Measurements from ENCODE around the gene UBE2E2.

UBE2E2 gene

GRCh38 chr3:23292432-23292831 is 89.3 kb downstream of the UBE2E2 start:
- ATAC-seq: no peak
- no peak for TF ChIP-seq BACH2 (CRISPR knock-in tag; IDR thresholded peaks at IDR 0.05; ENCODE audit: borderline replicate concordance)
- no peak for TF ChIP-seq SNAI2 (CRISPR knock-in tag; IDR thresholded peaks at IDR 0.05)
- no peak for TF ChIP-seq PATZ1 (CRISPR knock-in tag; IDR thresholded peaks at IDR 0.05; ENCODE audit: borderline replicate concordance)
- TF ChIP-seq ZNF8 (CRISPR knock-in tag; IDR thresholded peaks at IDR 0.05): no peak
- no peak for TF ChIP-seq TSHZ2 (CRISPR knock-in tag; IDR thresholded peaks at IDR 0.05)
- TF ChIP-seq ZFP30 (CRISPR knock-in tag; IDR thresholded peaks at IDR 0.05): no peak
- no peak for TF ChIP-seq ZNF565 (CRISPR knock-in tag; conservative IDR thresholded peaks at IDR 0.05; ENCODE audit: low read depth)
- no peak for TF ChIP-seq ESRRG (CRISPR knock-in tag; IDR thresholded peaks at IDR 0.05)
- TF ChIP-seq CSRNP3 (CRISPR knock-in tag; IDR thresholded peaks at IDR 0.05): no peak
- no peak for TF ChIP-seq TOX (CRISPR knock-in tag; IDR thresholded peaks at IDR 0.05; ENCODE audit: borderline replicate concordance)
- TF ChIP-seq ZNF70 (CRISPR knock-in tag; IDR thresholded peaks at IDR 0.05): no peak
- TF ChIP-seq CSDC2 (CRISPR knock-in tag; IDR thresholded peaks at IDR 0.05): no peak
- no peak for TF ChIP-seq RARB (CRISPR knock-in tag; IDR thresholded peaks at IDR 0.05)
- TF ChIP-seq POU6F1 (CRISPR knock-in tag; IDR thresholded peaks at IDR 0.05; ENCODE audit: borderline replicate concordance, low read depth): no peak
- TF ChIP-seq ZC3H10 (CRISPR knock-in tag; IDR thresholded peaks at IDR 0.05): no peak
- no peak for TF ChIP-seq ARNTL (CRISPR knock-in tag; IDR thresholded peaks at IDR 0.05; ENCODE audit: borderline replicate concordance, low read depth)
- no peak for TF ChIP-seq GLIS3 (CRISPR knock-in tag; IDR thresholded peaks at IDR 0.05)

GRCh38 chr3:23294770-23295387 is 91.8 kb downstream of the UBE2E2 start:
- TF ChIP-seq PATZ1 (CRISPR knock-in tag; IDR thresholded peaks at IDR 0.05; ENCODE audit: borderline replicate concordance) (no peak), ZNF70 (CRISPR knock-in tag; IDR thresholded peaks at IDR 0.05) (no peak), RARB (CRISPR knock-in tag; IDR thresholded peaks at IDR 0.05) (no peak), TCF4 (CRISPR knock-in tag; IDR thresholded peaks at IDR 0.05; ENCODE audit: borderline replicate concordance) (no peak), CSRNP3 (CRISPR knock-in tag; IDR thresholded peaks at IDR 0.05) (no peak), CSDC2 (CRISPR knock-in tag; IDR thresholded peaks at IDR 0.05) (no peak), ARNTL (CRISPR knock-in tag; IDR thresholded peaks at IDR 0.05; ENCODE audit: borderline replicate concordance, low read depth) (no peak), TSHZ2 (CRISPR knock-in tag; IDR thresholded peaks at IDR 0.05) (no peak), BACH2 (CRISPR knock-in tag; IDR thresholded peaks at IDR 0.05; ENCODE audit: borderline replicate concordance) (no peak), PPARA (CRISPR knock-in tag; IDR thresholded peaks at IDR 0.05; ENCODE audit: borderline replicate concordance) (no peak), TOX (CRISPR knock-in tag; IDR thresholded peaks at IDR 0.05; ENCODE audit: borderline replicate concordance) (no peak), POU6F1 (CRISPR knock-in tag; IDR thresholded peaks at IDR 0.05; ENCODE audit: borderline replicate concordance, low read depth) (no peak), ZC3H10 (CRISPR knock-in tag; IDR thresholded peaks at IDR 0.05) (no peak), ESRRG (CRISPR knock-in tag; IDR thresholded peaks at IDR 0.05) (no peak), ZFP30 (CRISPR knock-in tag; IDR thresholded peaks at IDR 0.05) (no peak), ZNF8 (CRISPR knock-in tag; IDR thresholded peaks at IDR 0.05) (no peak), ISL1 (CRISPR knock-in tag; IDR thresholded peaks at IDR 0.05) (no peak), SNAI2 (CRISPR knock-in tag; IDR thresholded peaks at IDR 0.05) (no peak)
- ATAC-seq: no peak
